Cardiac fibroblast (primary cell): Measurements from ENCODE around the gene RABGAP1.
A peak's percentile ranks its signal among the peaks of the same experiment; 100 is the strongest.

Experiments used
- DNase-seq, 2 donors: peaks; one replicate each; pipeline versions ENCODE4 v3.0.0 to v3.0.0-alpha.2; 2010; ENCODE audit warnings: low read depth in 2 of 2
- H3K4me3 ChIP-seq, 2 donors: replicated peaks in 1 of 2; 1 replicate in 1 of 2; 2 replicates in 1 of 2; pipeline ENCODE4 v1.5.1; 2011; ENCODE audit warnings: low read depth in 2 of 2, low read length in 2 of 2, mild to moderate bottlenecking in 2 of 2, moderate library complexity in 1 of 2
- CTCF ChIP-seq: IDR thresholded peaks from one replicate; pipeline ENCODE4 v1.5.1; 2011; ENCODE audit warnings: low read depth, mild to moderate bottlenecking, low read length, inconsistent platforms

RABGAP1 gene

GRCh38 chr9:123049589-123050222 lies 108.9 kb downstream of the RABGAP1 start:
- TF ChIP-seq CTCF, result no peak
- peak; percentile 63 to 86 for DNase-seq
- no peak overlapping the region for H3K4me3 ChIP-seq

GRCh38 chr9:123053046-123053445 lies 112.2 kb downstream of the RABGAP1 start:
- no peak overlapping the region for H3K4me3 ChIP-seq
- no peak for TF ChIP-seq CTCF
- no peak for DNase-seq

- H3K4me3 ChIP-seq, result no peak overlapping the region
- DNase-seq, result no peak
- no peak for TF ChIP-seq CTCF
These were observed 112.9 kb downstream of the RABGAP1 start for GRCh38 chr9:123053711-123054110.

- H3K4me3 ChIP-seq, result no peak overlapping the region
- DNase-seq, result peak; percentile 84 to 91
- TF ChIP-seq CTCF, result no peak
These were observed 118.0 kb downstream of the RABGAP1 start for GRCh38 chr9:123058834-123059233.

- H3K4me3 ChIP-seq, result no peak overlapping the region
- TF ChIP-seq CTCF, result no peak
- no peak for DNase-seq
These were observed 118.8 kb downstream of the RABGAP1 start for GRCh38 chr9:123059472-123060220.

- no peak overlapping the region for H3K4me3 ChIP-seq
- no peak for TF ChIP-seq CTCF
- no peak for DNase-seq
These were observed 120.4 kb downstream of the RABGAP1 start for GRCh38 chr9:123061216-123061615.
